Adipose tissue (tissue), 3 donors: ENCODE data around the gene DAPK3. TPM values are rescaled to one million over a fixed set of nuclear protein-coding genes. Genes with fewer than 3 reads are reported as not detected.
"Not testable (repeated sequence)": the region's sequence is repeated elsewhere in the genome, so short reads cannot be mapped to it uniquely, and the experiment has no call there.

Experiments used
- H3K27ac ChIP-seq: one replicate; pipeline ENCODE4 v1.5.1; 2013; ENCODE audit warnings: low read depth, low read length
- WGBS, 3 donors: extraction: QIAGEN DNeasy Blood & Tissue Kit; methylation state at CpG; one replicate each; pipeline ENCODE4 v1.1.7; 2013; 5-methylcytosine and 5-hydroxymethylcytosine counted together
- polyA plus RNA-seq, 3 donors: library from polyadenylated mRNA; stranded (reverse); fragments of 200-250 nt; gene quantifications; one replicate each; pipeline ENCODE4 v1.2.3, GENCODE V29; 2013
- donor health status: healthy with polysubstance abuse.
- donor health status: Bipolar disorder and iron deficiency.
- donor health status: healthy.

DAPK3 gene
- polyA plus RNA-seq = 10 to 100 TPM; 46.4 to 78.1 (median 61.3) TPM

DNA sequence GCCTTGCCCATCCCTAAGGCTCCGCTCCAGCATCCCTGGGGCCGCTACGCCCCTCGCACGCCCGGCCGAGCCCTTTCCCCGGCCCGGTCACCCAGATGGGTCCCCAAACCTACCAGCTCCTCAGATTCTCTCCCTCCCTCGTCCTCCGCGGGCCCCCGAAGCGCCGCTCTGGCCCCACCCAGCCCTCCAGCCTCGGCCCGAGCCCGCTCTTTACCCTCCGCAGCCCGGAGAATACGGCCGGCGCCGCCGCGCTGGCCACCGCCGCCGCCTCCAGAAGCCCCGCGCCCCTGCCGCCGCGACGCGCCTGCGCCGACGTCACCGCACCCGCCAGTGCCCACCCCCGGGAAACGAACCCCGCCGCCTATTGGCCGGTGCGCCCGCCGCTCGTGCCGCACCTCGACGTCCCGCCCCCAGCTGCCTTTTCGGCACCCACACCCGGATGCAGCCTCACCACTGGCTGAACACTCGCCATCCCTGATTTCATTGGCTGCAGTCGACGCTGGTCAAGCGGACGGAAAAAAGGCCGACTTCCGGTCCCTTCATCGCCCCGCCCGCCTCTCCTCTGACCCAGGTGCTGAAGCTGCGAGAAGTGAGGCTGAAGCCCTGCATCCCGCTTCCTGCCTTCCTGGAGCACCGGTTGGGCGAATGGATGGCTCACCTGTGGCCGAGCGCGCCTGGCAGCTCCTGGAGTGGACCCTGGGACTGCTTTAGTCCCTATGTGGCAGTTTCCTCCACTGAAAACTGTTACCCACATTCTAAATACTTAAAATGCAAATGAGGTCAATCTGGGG, at the start of gene DAPK3:
Gene DAPK3, minus strand, starts transcription at position 292 of the 791 bp plus-strand sequence. CDS start 1,364 bp downstream, outside the sequence.
- peak within 1 kb of the TSS; percentile 54 for H3K27ac ChIP-seq
- WGBS, 3 donors = 1% methylated on average over 70 to 73 of the region's 73 CpGs

GRCh38 chr19:4019578-4019977, 48.7 kb upstream of the DAPK3 start:
- WGBS, 3 donors = 50 to 71% (median 55%) methylated on average over 16 to 17 of the region's 17 CpGs
- H3K27ac ChIP-seq = no peak overlapping the region

DNA sequence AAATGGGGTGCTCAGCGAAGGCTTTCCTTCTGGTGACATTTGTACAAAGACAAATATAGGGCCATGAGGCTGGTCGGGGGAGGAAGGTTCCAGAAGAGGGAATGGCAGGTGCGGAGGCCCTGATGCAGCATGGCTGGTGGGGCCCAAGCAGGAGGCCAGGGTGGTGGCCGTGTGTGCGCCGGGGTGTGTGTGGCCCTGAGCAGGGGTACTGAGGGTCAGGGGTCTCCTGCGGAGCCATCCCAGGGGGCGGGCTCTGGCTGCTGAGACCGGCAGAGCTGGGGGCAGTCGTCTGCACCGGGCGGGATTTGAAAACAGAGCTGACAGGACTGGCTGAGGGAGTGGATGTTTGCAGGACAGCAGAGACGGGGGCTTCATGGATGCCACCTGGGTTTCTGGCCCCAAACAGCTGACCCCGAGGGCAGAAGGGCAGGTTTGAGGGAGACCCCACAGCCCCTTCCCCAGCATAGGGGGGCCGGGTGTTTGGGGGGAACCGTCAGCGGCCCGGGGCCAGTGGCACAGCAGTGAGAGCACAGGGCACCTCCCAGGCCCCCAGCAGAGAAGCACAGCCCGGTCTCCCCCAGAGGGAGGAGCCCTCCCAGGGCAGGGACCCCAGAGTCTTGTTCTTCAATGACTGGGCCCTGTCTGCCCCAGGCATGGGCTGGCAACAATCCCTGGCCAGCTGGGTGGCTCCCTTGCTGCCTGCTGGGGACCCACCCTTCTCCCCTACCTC, 48.0 kb upstream of the DAPK3 start:
- H3K27ac ChIP-seq = no peak overlapping the region
- 88 to 98% (median 88%) methylated on average over 19 of the region's 19 CpGs for WGBS, 3 donors

- WGBS, 3 donors = 83 to 92% (median 90%) methylated on average over 22 of the region's 22 CpGs
- no peak overlapping the region for H3K27ac ChIP-seq
Measured at GRCh38 chr19:4018140-4018613, 47.3 kb upstream of the DAPK3 start.

DNA sequence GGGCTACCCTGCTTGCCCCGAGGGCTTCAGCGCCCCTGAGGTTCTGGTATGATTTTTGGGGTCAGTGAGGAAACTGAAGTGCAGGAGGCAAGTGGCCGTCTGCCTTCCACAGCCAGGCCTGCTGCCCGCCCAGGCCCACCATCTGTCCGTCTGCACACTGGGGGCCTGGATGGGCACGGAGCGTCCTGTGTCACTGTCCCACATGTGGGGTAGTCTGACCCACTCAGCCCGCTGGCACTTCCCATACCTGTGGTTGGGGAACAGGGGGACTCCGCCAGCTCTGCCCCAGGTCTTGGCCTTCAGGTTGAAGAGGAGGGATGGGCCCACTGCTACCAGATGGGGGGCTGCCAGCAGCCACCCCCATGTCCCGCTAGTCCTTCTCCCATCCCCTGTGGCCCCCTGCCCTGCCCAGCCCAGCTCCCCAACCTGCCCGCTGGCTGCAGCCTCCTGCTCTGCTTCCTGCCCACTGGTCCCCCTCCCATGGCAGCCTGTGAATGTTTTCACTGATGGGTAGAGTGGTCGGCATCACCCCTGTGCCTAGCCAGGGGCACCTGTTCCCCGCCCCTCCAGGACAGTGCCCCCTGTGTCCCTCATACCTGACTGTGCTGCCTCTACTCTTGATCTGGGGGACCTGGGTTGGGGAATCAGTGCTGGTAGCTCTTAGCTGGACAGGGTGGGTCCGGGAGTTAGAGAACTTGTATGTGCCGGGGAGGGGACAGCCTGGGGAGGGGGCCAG, 46.2 kb upstream of the DAPK3 start:
- H3K27ac ChIP-seq = no peak overlapping the region
- 94 to 95% (median 95%) methylated on average over 14 to 15 of the region's 15 CpGs for WGBS, 3 donors

GRCh38 chr19:4016486-4016885, 45.6 kb upstream of the DAPK3 start:
- WGBS, 3 donors = 75 to 88% (median 88%) methylated on average over 12 of the region's 12 CpGs
- no peak overlapping the region for H3K27ac ChIP-seq

- WGBS, 3 donors = 34 to 62% (median 58%) methylated on average over 34 to 37 of the region's 37 CpGs
- no peak overlapping the region for H3K27ac ChIP-seq
Measured at GRCh38 chr19:4015705-4016402, 45.0 kb upstream of the DAPK3 start.

DNA sequence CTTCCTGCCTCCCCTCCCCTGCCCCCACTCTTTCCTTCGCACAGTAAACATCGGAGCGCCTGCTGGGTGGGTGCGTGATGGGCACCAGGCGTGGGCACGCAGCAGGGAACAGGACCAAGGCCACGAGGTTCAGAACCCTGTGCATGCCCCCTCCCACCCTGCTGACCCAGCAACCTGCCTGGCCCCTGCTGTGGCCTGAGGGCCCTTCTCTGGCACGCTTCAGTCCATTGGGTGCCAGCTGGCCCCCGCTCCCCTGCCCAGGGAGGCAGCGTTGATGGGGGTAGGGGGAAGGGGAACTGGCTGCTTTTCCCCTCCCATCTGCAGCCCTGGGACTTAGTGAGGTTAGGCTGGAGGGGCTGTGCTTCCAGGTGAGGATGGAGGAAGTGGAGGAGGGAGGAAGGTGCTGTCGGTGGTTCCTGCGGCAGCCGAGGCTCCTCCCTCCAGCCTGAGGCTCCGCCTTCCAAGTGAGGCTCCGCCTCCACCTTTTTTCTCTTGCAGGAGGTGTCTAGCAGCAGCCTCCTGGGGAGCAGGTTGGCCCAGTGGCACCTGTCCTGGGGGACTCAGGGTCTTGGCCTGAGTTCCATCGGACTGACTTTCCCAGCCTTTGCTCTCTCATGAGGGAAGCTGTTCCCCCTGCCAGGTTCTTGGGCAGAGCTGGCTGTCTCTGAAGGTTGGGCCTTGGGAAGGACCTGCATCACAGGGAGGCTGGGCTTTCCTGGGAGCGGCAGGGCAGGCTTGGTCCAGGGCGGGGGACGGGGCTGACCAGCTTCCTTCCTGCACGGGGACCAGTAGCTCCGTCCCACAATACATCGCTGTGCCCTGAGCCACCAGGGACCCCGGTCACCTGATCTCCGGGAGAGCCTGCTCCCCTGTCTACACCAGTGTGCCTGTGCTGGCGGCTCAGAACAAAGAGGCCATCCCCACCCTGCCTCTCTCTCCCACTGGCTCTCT, 43.9 kb upstream of the DAPK3 start:
- H3K27ac ChIP-seq = no peak overlapping the region
- WGBS, 3 donors = 43 to 61% (median 58%) methylated on average over 23 to 25 of the region's 25 CpGs

DNA sequence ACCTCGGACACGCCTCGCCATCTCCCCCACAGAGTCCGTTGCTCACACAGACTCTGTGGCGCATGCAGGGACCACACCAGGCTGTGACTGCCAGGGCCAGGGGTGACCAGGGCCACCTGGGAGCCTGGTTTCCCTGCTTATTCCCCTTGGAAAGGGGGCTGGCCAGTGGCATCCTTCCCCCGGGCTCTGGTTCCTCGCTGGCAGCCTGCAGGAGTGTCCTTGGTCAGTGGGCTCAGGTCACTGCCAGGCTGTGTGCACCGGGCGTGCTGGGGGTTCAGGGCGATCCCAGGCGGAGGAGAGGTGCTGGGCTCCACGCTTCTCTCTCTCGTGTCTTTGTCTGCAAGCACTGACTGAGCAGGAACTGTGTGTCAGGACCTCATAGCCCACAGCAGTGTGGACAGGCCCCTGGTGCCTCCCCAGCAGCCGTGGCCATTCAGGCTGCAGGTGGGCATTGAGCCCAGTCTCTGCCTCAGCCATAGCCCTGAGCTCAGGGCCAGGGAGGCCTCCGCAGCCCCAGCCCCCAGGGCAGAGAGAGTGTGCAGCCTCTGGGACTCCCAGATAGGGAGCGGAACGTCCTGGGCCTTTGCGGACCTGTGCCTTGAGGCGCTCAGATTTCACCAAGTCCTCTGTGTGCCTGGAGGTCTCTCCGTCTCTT, 43.1 kb upstream of the DAPK3 start:
- H3K27ac ChIP-seq = no peak overlapping the region
- 79 to 90% (median 87%) methylated on average over 20 of the region's 20 CpGs for WGBS, 3 donors

GRCh38 chr19:4012975-4013634, 42.2 kb upstream of the DAPK3 start:
- WGBS, 3 donors = 92 to 95% (median 94%) methylated on average over 33 of the region's 33 CpGs
- no peak overlapping the region for H3K27ac ChIP-seq

DNA sequence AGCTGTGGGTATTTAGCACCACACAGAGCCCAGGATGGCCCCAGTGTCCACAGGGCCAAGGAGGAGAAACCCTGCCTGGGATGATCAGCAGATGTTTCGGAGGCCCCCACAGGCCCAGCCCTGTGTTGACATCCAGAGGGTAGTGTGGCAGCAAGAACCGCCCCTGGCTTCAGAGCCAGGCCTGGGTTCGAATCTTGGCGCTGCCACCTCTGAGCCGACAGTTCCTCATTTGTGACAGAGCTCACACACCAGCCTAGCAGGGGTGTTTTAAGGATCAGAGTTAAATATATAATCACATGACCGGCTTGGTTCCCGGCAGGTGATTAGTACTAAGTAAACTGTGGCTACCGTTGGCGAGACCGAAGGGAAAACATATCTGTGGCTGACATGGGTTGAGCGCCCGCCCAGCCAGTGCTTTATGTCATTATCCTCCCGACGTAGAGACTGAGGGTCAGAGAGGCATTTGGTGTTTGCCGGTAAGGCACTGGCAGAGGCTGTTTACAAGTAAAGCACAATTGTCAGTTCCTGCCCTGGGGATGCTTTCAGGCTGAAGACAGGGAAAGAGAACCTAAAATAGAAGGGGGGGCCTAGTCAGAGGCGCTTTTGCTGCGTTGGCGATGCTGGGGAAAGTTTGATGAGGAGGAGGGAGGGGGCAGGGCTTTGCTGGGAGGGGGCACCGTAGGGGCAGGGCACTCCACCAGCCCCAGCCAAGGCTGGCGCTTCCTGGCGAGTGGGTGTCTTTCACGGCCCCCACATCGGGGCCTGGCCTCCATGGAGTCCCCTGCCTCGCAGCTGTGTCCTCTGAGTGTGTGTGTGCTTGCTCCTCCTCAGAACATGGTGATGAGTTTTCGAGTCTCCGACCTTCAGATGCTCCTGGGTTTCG, 41.4 kb upstream of the DAPK3 start:
- 42 to 90% (median 81%) methylated on average over 26 to 27 of the region's 27 CpGs for WGBS, 3 donors
- no peak overlapping the region for H3K27ac ChIP-seq

- 35 to 85% (median 79%) methylated on average over 6 of the region's 6 CpGs for WGBS, 3 donors
- H3K27ac ChIP-seq = not testable (repeated sequence)
Measured at GRCh38 chr19:4011430-4011829, 40.5 kb upstream of the DAPK3 start.

DNA sequence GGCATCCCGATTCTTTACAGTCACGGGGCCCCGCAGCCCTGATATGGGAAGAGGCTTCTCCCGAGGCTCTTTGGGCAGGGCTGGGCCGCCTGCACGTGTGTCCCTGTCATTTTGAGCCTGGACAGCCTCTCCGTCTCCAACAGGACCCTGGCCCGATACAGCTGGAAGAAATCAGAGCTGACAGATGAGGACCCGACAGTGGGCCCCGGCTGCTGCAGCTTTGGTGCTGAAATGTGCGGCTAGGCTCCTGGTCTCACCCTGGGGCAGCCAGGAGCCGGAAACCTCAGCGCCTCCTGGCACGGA, 39.9 kb upstream of the DAPK3 start:
- no peak overlapping the region for H3K27ac ChIP-seq
- 57 to 81% (median 80%) methylated on average over 14 of the region's 14 CpGs for WGBS, 3 donors

GRCh38 chr19:4009990-4010807, 39.3 kb upstream of the DAPK3 start:
- 49 to 73% (median 67%) methylated on average over 24 of the region's 24 CpGs for WGBS, 3 donors
- no peak overlapping the region for H3K27ac ChIP-seq
